ENCODE results near the gene PTPRD. TPM values are rescaled to one million over a fixed set of nuclear protein-coding genes. Genes with fewer than 3 reads are reported as not detected.

PTPRD gene
- total and polyA plus RNA-seq, 2 experiments from 2014 or later, result 11.5 to 58.0 TPM

GRCh38 chr9:10523164-10523563, 89.6 kb downstream of the PTPRD start (continued):
- no peak for TF ChIP-seq ZNF462 (CRISPR knock-in tag; IDR thresholded peaks at IDR 0.05)
- no peak for TF ChIP-seq STAT1 (IDR thresholded peaks at IDR 0.05; ENCODE audit: unreplicated experiment)
- no peak for TF ChIP-seq CTCF (conservative IDR thresholded peaks at IDR 0.05; ENCODE audit: low read depth in 2 of 2)
- no peak for TF ChIP-seq POLR2AphosphoS5 (IDR thresholded peaks at IDR 0.05; ENCODE audit: low read depth)

- Mint-ChIP-seq H3K4me3 (no peak overlapping the region), H3K36me3 (ENCODE audit: low read depth) (no peaks in the 10 kb centered on the region), H3K27me3 (ENCODE audit: insufficient read depth, low read depth, poor library complexity) (no peaks in the 10 kb centered on the region), H3K27ac (no peak overlapping the region), H3K9me3 (peaks cover 8% of the 10 kb centered on the region; the same call in 2 of the 3 replicates), H3K4me1 (no peaks in the 10 kb centered on the region)
- no peaks in the 10 kb centered on the region for H3K27me3 ChIP-seq (ENCODE audit: insufficient read depth)
- H3K79me2 ChIP-seq (replicated peaks; ENCODE audit: insufficient read depth), result no peaks in the 10 kb centered on the region
- H3K9me2 ChIP-seq (ENCODE audit: insufficient read depth), result no peaks in the 10 kb centered on the region; the same call in 1 of the 2 replicates
- no peak overlapping the region for H2AFZ ChIP-seq
- no peak overlapping the region for H3K4me3 ChIP-seq
- no peak overlapping the region for H3K4me2 ChIP-seq
- H3K4me1 ChIP-seq (ENCODE audit: insufficient read depth), result no peaks in the 10 kb centered on the region
- no peaks in the 10 kb centered on the region for H3F3A ChIP-seq (replicated peaks; ENCODE audit: low read depth)
- H4K20me1 ChIP-seq (replicated peaks; ENCODE audit: insufficient read depth), result no peaks in the 10 kb centered on the region
- ATAC-seq (no peak), DNase-seq (ENCODE audit: low spot score) (no peak)
- no peaks in the 10 kb centered on the region for H3K36me3 ChIP-seq (ENCODE audit: insufficient read depth)
- no peak overlapping the region for H3K27ac ChIP-seq (ENCODE audit: low read depth)
- TF ChIP-seq JUNB (IDR thresholded peaks at IDR 0.05; ENCODE audit: unreplicated experiment), result no peak
- no peak for TF ChIP-seq POLR2AphosphoS5 (IDR thresholded peaks at IDR 0.05; ENCODE audit: low read depth)
- TF ChIP-seq EZH2 (IDR thresholded peaks at IDR 0.05; ENCODE audit: low read depth, unreplicated experiment), result no peak
- no peak for TF ChIP-seq REST (IDR thresholded peaks at IDR 0.05; ENCODE audit: unreplicated experiment)
- no peak for TF ChIP-seq CTCF (conservative IDR thresholded peaks at IDR 0.05; ENCODE audit: low read depth in 2 of 2)
- no peak for TF ChIP-seq ZNF114 (CRISPR knock-in tag; IDR thresholded peaks at IDR 0.05)
- no peak for TF ChIP-seq STAT1 (IDR thresholded peaks at IDR 0.05; ENCODE audit: unreplicated experiment)
- TF ChIP-seq ZNF331 (CRISPR knock-in tag; IDR thresholded peaks at IDR 0.05; ENCODE audit: low read depth), result no peak
- TF ChIP-seq EZH2phosphoT487 (IDR thresholded peaks at IDR 0.05; ENCODE audit: unreplicated experiment), result no peak
- no peak for TF ChIP-seq NANOG (IDR thresholded peaks at IDR 0.05; ENCODE audit: borderline replicate concordance)
- TF ChIP-seq CREB1 (CRISPR knock-in tag; IDR thresholded peaks at IDR 0.05; ENCODE audit: low read depth), result no peak
These were observed 100.7 kb downstream of the PTPRD start for GRCh38 chr9:10512144-10512543.
